ENCODE results near the gene OCA2.

GRCh38 chr15:28006116-28006905 lies 92.8 kb downstream of the OCA2 start:
- no peak for TF ChIP-seq POLR2AphosphoS5 (IDR thresholded peaks at IDR 0.05; ENCODE audit: low read depth, low read length)
- TF ChIP-seq CTCF (IDR thresholded peaks at IDR 0.05): no peak
- no peak for TF ChIP-seq REST (IDR thresholded peaks at IDR 0.05; ENCODE audit: insufficient read depth in 1 of 2, low read depth in 2 of 2, low read length in 1 of 2)

All from Panc1 (cell line).